ENCODE data around the gene PDK4.

DNA sequence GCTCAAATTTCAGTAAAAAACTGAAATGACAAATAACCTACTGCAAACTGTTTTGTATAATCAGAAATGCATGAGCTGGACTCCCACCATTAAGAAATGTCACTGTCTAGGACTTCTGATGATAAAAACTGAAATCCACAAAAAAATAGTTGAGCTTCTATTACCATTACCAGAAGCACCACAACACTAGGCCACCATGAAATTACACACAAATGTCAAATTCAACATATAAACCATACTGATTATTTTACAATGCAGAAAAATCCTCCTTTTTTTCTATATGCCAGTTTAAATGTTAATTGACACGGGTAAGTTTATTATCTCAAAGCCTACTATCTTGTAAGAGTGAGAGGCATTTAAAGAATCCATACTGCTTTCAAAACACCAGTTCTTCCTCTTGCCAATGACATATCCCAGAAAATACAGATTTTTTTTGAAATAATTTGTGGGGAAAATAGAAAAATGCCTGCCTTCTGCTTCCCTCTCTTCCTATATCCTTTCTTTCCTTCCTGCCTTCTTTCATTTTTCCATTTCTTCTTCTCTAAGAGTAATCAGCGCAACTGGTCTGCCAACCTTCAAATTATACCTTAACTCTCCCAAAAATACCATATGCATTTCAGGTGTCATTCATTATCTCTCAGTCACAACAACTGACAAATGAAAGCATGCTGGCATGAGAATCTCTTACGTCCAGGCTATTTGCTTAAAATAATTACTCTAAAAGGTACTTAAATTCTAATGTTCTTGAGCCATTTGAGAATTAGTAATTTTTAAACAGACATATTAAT lies 12.3 kb downstream of the PDK4 start:
- no peak for TF ChIP-seq POLR2AphosphoS5 (IDR thresholded peaks at IDR 0.05; ENCODE audit: low read depth, low read length)
- TF ChIP-seq POLR2A (IDR thresholded peaks at IDR 0.05; ENCODE audit: low read depth, low read length), result no peak
- TF ChIP-seq TAF1 (IDR thresholded peaks at IDR 0.05; ENCODE audit: low read depth, low read length), result no peak
- no peak for TF ChIP-seq POU2F2 (IDR thresholded peaks at IDR 0.05; ENCODE audit: low read depth, low read length)
- TF ChIP-seq SPI1 (IDR thresholded peaks at IDR 0.05; ENCODE audit: low read depth, low read length), result no peak

Measured in GM12891 (cell line).